HG03575 (cell line): Measurements from ENCODE around the gene OXGR1.
"Not testable (repeated sequence)": the region's sequence is repeated elsewhere in the genome, so short reads cannot be mapped to it uniquely, and the experiment has no call there.

ENCODE experiments used
- ATAC-seq: cut with Tn5 transposase; IDR thresholded peaks from one replicate; pipeline ENCODE4 v1.9.1; 2021; ENCODE audit not compliant: unreplicated experiment, insufficient number of reproducible peaks, low FRiP score; ENCODE audit errors: extremely low read depth

Gene OXGR1

GRCh38 chr13:96979861-96980260 lies 14.4 kb downstream of the OXGR1 start:
- not testable (repeated sequence) for ATAC-seq

- no peak for ATAC-seq
Measured at GRCh38 chr13:96968027-96968426, 26.2 kb downstream of the OXGR1 start.

GRCh38 chr13:96967248-96967745 lies 27.0 kb downstream of the OXGR1 start:
- ATAC-seq: no peak

- ATAC-seq: no peak
Measured at GRCh38 chr13:96966415-96967102, 27.7 kb downstream of the OXGR1 start.

- no peak for ATAC-seq
Measured at GRCh38 chr13:96963786-96964475, 30.3 kb downstream of the OXGR1 start.

GRCh38 chr13:96960379-96960778 lies 33.9 kb downstream of the OXGR1 start:
- no peak for ATAC-seq

- no peak for ATAC-seq
Measured at GRCh38 chr13:96958286-96958891, 35.9 kb downstream of the OXGR1 start.

- no peak for ATAC-seq
Measured at GRCh38 chr13:96952595-96952994, 41.7 kb downstream of the OXGR1 start.

- no peak for ATAC-seq
Measured at GRCh38 chr13:96948127-96948526, 46.1 kb downstream of the OXGR1 start.

- ATAC-seq: no peak
Measured at GRCh38 chr13:96947343-96947910, 46.8 kb downstream of the OXGR1 start.

GRCh38 chr13:96946709-96947311 lies 47.5 kb downstream of the OXGR1 start:
- ATAC-seq: no peak

GRCh38 chr13:96940961-96941360 lies 53.3 kb downstream of the OXGR1 start:
- ATAC-seq: no peak

- no peak for ATAC-seq
Measured at GRCh38 chr13:96935901-96936300, 58.4 kb downstream of the OXGR1 start.
